Kidney (tissue), 14 donors: ENCODE results near the gene POPDC3. TPM values are rescaled to one million over a fixed set of nuclear protein-coding genes. Genes with fewer than 3 reads are reported as not detected.

Source experiments
- DNase-seq, 5 donors: peaks; one replicate each; pipeline ENCODE4 v3.0.0-alpha.2; 2013 to 2020
- FAIRE-seq: peaks from 2 replicates; lab custom pipeline; 2012; peaks lifted over from hg19 to GRCh38; lab: Jason Lieb, UNC
- H3K27ac ChIP-seq, 2 donors: one replicate each; pipeline ENCODE4 v1.7.0; 2013; ENCODE audit warnings: low read depth in 2 of 2, low read length in 2 of 2, inconsistent platforms in 1 of 2
- H3K27me3 ChIP-seq: one replicate; pipeline ENCODE4 v1.7.1; 2013; ENCODE audit warnings: low read length, inconsistent platforms; ENCODE audit not compliant: control insufficient read depth, insufficient read depth
- H3K36me3 ChIP-seq, 3 donors: one replicate each; pipeline versions ENCODE4 v1.7.0 to v1.7.1; 2013; ENCODE audit warnings: low read length in 3 of 3, control low read depth in 1 of 3, inconsistent platforms in 1 of 3; ENCODE audit not compliant: insufficient read depth in 3 of 3, control insufficient read depth in 2 of 3
- H3K4me1 ChIP-seq, 3 donors: one replicate each; pipeline versions ENCODE4 v1.7.0 to v1.7.1; 2013; ENCODE audit warnings: low read length in 3 of 3, inconsistent platforms in 1 of 3, low read depth in 1 of 3; ENCODE audit not compliant: control insufficient read depth in 2 of 3, insufficient read depth in 2 of 3
- H3K4me3 ChIP-seq, 3 donors: one replicate each; pipeline versions ENCODE4 v1.7.0 to v1.8.1; 2013; ENCODE audit warnings: low read length in 3 of 3, control low read depth in 1 of 3, inconsistent platforms in 1 of 3
- H3K9ac ChIP-seq, 3 donors: one replicate each; pipeline versions ENCODE4 v1.7.0 to v1.7.1; 2013; ENCODE audit warnings: low read length in 3 of 3, control low read depth in 1 of 3, inconsistent platforms in 1 of 3
- H3K9me3 ChIP-seq, 3 donors: one replicate each; pipeline versions ENCODE4 v1.7.0 to v1.7.1; 2013; ENCODE audit warnings: low read length in 3 of 3, control low read depth in 1 of 3, inconsistent platforms in 1 of 3; ENCODE audit not compliant: control insufficient read depth in 2 of 3, insufficient read depth in 1 of 3
- intact Hi-C: fragments of 100-400 bp; cut with DNase I; formaldehyde crosslinking; loops from one replicate; pipeline ENCODE4 v1.11.1; 2022
- polyA plus RNA-seq: library from polyadenylated mRNA; stranded (reverse); fragments of 350-450 nt; fragmentation: Illumina TruSeq; extraction: RNeasy Lipid Tissue Mini Kit (QIAGEN cat#74804); gene quantifications from one replicate; pipeline ENCODE4 v1.2.3, GENCODE V29; 2014; ENCODE audit warnings: low read depth, low replicate concordance; ENCODE audit not compliant: insufficient read depth
- total RNA-seq: library from RNA; stranded (reverse); fragmentation: NEBNext Ultra II Directional; extraction: Animal tissue kit (Norgen Biotek cat#: 25700); gene quantifications from one replicate; pipeline ENCODE4 v1.2.1, GENCODE V29; 2021
- TF ChIP-seq, protein P1 (sequence below): IDR thresholded peaks from 3 replicates; pipeline ENCODE4 v1.5.1; 2012; ENCODE audit warnings: mild to moderate bottlenecking, moderate library complexity, borderline replicate concordance; ENCODE audit not compliant: insufficient read depth; ENCODE audit errors: extremely low read depth
- donor health status: control.
- donor health status: control.
- donor health status: control.
- donor health status: control.
- donor health status: control.
- donor health status: DM: yes; HTN: yes; CAD: no.
- donor health status: Normal renal cell carcinoma (clear cell type).

POPDC3 gene
- total and polyA plus RNA-seq, 2 donors from 2014 or later: not detected

DNA sequence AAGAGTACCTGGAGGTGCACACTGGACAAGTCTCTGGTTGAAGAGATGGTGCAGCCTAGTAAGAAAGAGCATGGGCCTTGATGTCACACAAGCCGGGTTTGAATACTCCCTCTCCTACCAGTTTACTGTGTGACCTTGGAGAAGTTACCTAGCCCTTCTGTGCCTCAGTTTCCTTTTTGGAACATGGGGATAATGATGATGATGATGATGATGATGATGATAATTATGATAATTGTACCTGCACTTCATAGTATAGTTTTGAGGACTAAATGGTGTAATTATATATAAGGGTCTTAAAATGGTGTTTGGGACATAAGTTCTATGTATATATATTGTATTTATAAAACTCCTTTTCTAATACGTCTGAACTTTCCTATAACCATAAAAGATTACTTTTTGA is 41.7 kb downstream of the POPDC3 start:
- FAIRE-seq (no peak), DNase-seq (no peak)
- Histone ChIP-seq H3K9ac (no peak overlapping the region), H3K4me1 (peaks cover 0 to 2% (median 0%) of the 10 kb centered on the region in 3 donors), H3K27me3 (peaks cover 2% of the 10 kb centered on the region), H3K9me3 (no peaks in the 10 kb centered on the region), H3K36me3 (no peaks in the 10 kb centered on the region), H3K27ac (no peak overlapping the region), H3K4me3 (peak overlapping the region in 1 of 3 donors; percentile 52)
- intact Hi-C loops: no loop called here
- TF ChIP-seq, protein P1, sequence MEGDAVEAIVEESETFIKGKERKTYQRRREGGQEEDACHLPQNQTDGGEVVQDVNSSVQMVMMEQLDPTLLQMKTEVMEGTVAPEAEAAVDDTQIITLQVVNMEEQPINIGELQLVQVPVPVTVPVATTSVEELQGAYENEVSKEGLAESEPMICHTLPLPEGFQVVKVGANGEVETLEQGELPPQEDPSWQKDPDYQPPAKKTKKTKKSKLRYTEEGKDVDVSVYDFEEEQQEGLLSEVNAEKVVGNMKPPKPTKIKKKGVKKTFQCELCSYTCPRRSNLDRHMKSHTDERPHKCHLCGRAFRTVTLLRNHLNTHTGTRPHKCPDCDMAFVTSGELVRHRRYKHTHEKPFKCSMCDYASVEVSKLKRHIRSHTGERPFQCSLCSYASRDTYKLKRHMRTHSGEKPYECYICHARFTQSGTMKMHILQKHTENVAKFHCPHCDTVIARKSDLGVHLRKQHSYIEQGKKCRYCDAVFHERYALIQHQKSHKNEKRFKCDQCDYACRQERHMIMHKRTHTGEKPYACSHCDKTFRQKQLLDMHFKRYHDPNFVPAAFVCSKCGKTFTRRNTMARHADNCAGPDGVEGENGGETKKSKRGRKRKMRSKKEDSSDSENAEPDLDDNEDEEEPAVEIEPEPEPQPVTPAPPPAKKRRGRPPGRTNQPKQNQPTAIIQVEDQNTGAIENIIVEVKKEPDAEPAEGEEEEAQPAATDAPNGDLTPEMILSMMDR: no peak

DNA sequence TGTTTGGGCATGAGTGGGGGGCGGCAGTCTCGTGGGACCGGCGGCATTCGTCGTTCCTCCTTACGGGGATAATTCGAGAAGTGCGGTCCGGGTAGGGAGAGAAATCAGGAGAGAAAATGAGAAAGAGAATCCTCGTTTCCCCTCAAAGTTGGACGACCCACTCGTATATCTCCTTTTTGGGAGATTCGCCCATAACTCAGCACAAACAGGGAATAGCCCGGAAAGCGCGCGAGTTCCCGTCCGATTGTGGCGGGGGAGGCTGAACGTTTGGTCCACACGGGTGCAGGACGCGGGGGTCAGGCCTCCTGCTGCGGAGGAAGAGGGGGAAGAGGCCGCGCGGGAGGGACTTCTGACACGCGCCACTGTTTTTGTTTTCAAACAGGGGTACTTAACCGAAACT is 42.4 kb downstream of the POPDC3 start:
- TF ChIP-seq, protein P1: no peak
- DNase-seq (peak in 4 of 5 donors; percentile 14 to 56 (median 32)), FAIRE-seq (no peak)
- intact Hi-C loops: no loop called here
- Histone ChIP-seq H3K27me3 (peaks cover 2% of the 10 kb centered on the region), H3K4me1 (peaks cover 0 to 2% (median 0%) of the 10 kb centered on the region in 3 donors), H3K4me3 (peak overlapping the region; percentile 2 to 52 (median 43)), H3K36me3 (no peaks in the 10 kb centered on the region), H3K27ac (no peak overlapping the region), H3K9ac (peak overlapping the region in 1 of 3 donors; percentile 14), H3K9me3 (no peaks in the 10 kb centered on the region)

GRCh38 chr6:105136431-105137350 is 43.1 kb downstream of the POPDC3 start:
- FAIRE-seq: no peak
- Histone ChIP-seq H3K4me3 (peak overlapping the region; percentile 43 to 56 (median 52)), H3K27ac (no peak overlapping the region), H3K27me3 (peaks cover 2% of the 10 kb centered on the region), H3K9ac (no peak overlapping the region), H3K9me3 (no peaks in the 10 kb centered on the region), H3K4me1 (peaks cover 0 to 2% (median 0%) of the 10 kb centered on the region in 3 donors), H3K36me3 (no peaks in the 10 kb centered on the region)
- peak; percentile 42 to 78 (median 54) for DNase-seq
- intact Hi-C loops: no loop called here
- TF ChIP-seq, protein P1: no peak
